Keratinocyte (primary cell): ENCODE results near the gene GCNT1. TPM values are rescaled to one million over a fixed set of nuclear protein-coding genes. Genes with fewer than 3 reads are reported as not detected.

ENCODE experiments used
- DNase-seq: peaks from one replicate; pipeline ENCODE4 v3.0.0-alpha.2; 2011; ENCODE audit warnings: low read depth, missing footprints, low spot score
- FAIRE-seq: peaks from 2 replicates; lab custom pipeline; 2011; peaks lifted over from hg19 to GRCh38; lab: Jason Lieb, UNC
- H2AFZ ChIP-seq: 2 replicates; pipeline ENCODE4 v1.6.0; 2012; ENCODE audit warnings: low read length, control low read depth, inconsistent platforms; ENCODE audit not compliant: control insufficient read depth
- H3K27ac ChIP-seq: 2 replicates; pipeline ENCODE4 v1.5.1; 2011; ENCODE audit warnings: low read length; ENCODE audit not compliant: control insufficient read depth, insufficient read depth
- H3K27me3 ChIP-seq: 3 replicates; pipeline ENCODE4 v1.6.0; 2011; ENCODE audit warnings: low read length; ENCODE audit not compliant: control insufficient read depth, insufficient read depth; ENCODE audit errors: extremely low read depth
- H3K36me3 ChIP-seq, 2 experiments: 2 replicates in 1 of 2; 3 replicates in 1 of 2; pipeline ENCODE4 v1.5.1; 2011; ENCODE audit warnings: low read length in 2 of 2, mild to moderate bottlenecking in 1 of 2; ENCODE audit not compliant: control insufficient read depth in 2 of 2, insufficient read depth in 2 of 2; ENCODE audit errors: extremely low read depth in 1 of 2
- H3K4me1 ChIP-seq: 3 replicates; pipeline ENCODE4 v1.5.1; 2011; ENCODE audit warnings: low read length; ENCODE audit not compliant: control insufficient read depth, insufficient read depth; ENCODE audit errors: extremely low read depth
- H3K4me2 ChIP-seq: 3 replicates; pipeline ENCODE4 v1.6.0; 2011; ENCODE audit warnings: low read depth, low read length; ENCODE audit not compliant: control insufficient read depth, insufficient read depth; ENCODE audit errors: extremely low read depth
- H3K4me3 ChIP-seq, 3 experiments: fragments of 200-600 bp in 1 of 3; sonication (generic) in 1 of 3; 2 replicates in 2 of 3; 3 replicates in 1 of 3; pipeline ENCODE4 v1.5.1; 2011 to 2016; ENCODE audit warnings: low read length in 3 of 3, mild to moderate bottlenecking in 3 of 3, control low read depth in 2 of 3, inconsistent platforms in 1 of 3, low read depth in 1 of 3, mixed read lengths in 1 of 3, mixed run types in 1 of 3, moderate library complexity in 1 of 3; ENCODE audit not compliant: control insufficient read depth in 2 of 3, insufficient read depth in 2 of 3; ENCODE audit errors: extremely low read depth in 1 of 3
- H3K79me2 ChIP-seq: 2 replicates; pipeline ENCODE4 v1.6.0; 2012; ENCODE audit warnings: low read length; ENCODE audit not compliant: control insufficient read depth, insufficient read depth
- H3K9ac ChIP-seq: 3 replicates; pipeline ENCODE4 v1.6.0; 2011; ENCODE audit warnings: low read length; ENCODE audit not compliant: control insufficient read depth, insufficient read depth; ENCODE audit errors: extremely low read depth
- H3K9me1 ChIP-seq: 3 replicates; pipeline ENCODE4 v1.6.0; 2011; ENCODE audit warnings: low read length; ENCODE audit not compliant: control insufficient read depth, insufficient read depth; ENCODE audit errors: extremely low read depth
- H3K9me3 ChIP-seq: 2 replicates; pipeline ENCODE4 v1.5.1; 2012; ENCODE audit warnings: low read depth, low read length; ENCODE audit not compliant: control insufficient read depth
- H4K20me1 ChIP-seq: 3 replicates; pipeline ENCODE4 v1.6.0; 2011; ENCODE audit warnings: low read length; ENCODE audit not compliant: control insufficient read depth, insufficient read depth; ENCODE audit errors: extremely low read depth
- EZH2 ChIP-seq: IDR thresholded peaks from one replicate; pipeline ENCODE4 v1.6.1; 2012; ENCODE audit warnings: inconsistent platforms, mild to moderate bottlenecking, low read length, moderate library complexity
- dilution Hi-C: fragments of 300-500 bp; cut with MboI; formaldehyde crosslinking; loops from one replicate; pipeline ENCODE4 v1.7.0; 2020; ENCODE audit warnings: low sequenced_read_pairs; ENCODE audit not compliant: extremely low pct_ligation_motif_present
- polyA plus RNA-seq, 5 experiments: library from polyadenylated mRNA; depleted of rRNA in 3 of 5; stranded (reverse) in 3 of 5; stranded (forward) in 1 of 5; unstranded in 1 of 5; fragments of >200 nt; gene quantifications; 1 replicate in 1 of 5; 2 replicates in 3 of 5; 3 replicates in 1 of 5; pipeline versions ENCODE4 v1.2.1 to v1.2.3, GENCODE V29; 2011 to 2012; ENCODE audit warnings: missing spikeins in 2 of 5, low read depth in 1 of 5, low replicate concordance in 1 of 5
- TF ChIP-seq, protein P1 (sequence below), 3 experiments: IDR thresholded peaks in 1 of 3; conservative IDR thresholded peaks in 1 of 3; optimal IDR thresholded peaks in 1 of 3; 2 replicates in 2 of 3; 3 replicates in 1 of 3; pipeline versions ENCODE3 to v1.5.1; 2011; ENCODE audit warnings: low read length in 3 of 3, mild to moderate bottlenecking in 3 of 3, moderate library complexity in 2 of 3, control low read depth in 1 of 3, inconsistent platforms in 1 of 3; ENCODE audit not compliant: insufficient read depth in 2 of 3; ENCODE audit errors: extremely low read depth in 1 of 3

GCNT1 gene
- polyA plus RNA-seq, 1 donor (not counting 4 experiments of a cell fraction or from before 2014, with no cell fraction given), result 7.5 TPM

DNA sequence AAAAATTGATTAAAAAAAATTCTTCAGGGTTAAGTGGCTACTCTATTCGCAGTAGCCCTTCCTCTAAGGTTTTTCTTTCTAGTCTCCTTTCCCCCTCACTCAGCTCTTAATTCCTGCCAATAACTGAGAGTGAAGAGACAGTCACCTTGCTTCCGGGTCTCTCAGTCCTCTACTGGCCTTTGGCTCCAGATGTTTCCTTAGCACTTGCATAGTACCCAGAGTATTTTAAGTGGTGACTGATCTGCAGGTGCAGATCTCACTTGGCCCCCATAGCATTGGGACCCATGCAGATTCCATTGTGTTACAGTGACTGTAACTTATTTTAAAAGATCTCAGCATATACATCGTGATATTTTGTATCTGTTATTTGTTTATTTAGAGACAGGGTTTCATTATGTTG, 66.2 kb downstream of the GCNT1 start:
- DNase-seq, result no peak
- Histone ChIP-seq H3K9me1 (no peaks in the 10 kb centered on the region), H3K4me3 (no peak overlapping the region), H3K27me3 (no peaks in the 10 kb centered on the region), H3K79me2 (no peaks in the 10 kb centered on the region), H2AFZ (no peak overlapping the region), H3K9me3 (no peaks in the 10 kb centered on the region), H3K27ac (no peak overlapping the region), H3K4me2 (no peak overlapping the region), H3K36me3 (no peaks in the 10 kb centered on the region), H4K20me1 (no peaks in the 10 kb centered on the region), H3K9ac (no peak overlapping the region), H3K4me1 (peaks cover 8% of the 10 kb centered on the region)
- dilution Hi-C loops, result no loop called here
- TF ChIP-seq EZH2, result no peak
- TF ChIP-seq, protein P1, sequence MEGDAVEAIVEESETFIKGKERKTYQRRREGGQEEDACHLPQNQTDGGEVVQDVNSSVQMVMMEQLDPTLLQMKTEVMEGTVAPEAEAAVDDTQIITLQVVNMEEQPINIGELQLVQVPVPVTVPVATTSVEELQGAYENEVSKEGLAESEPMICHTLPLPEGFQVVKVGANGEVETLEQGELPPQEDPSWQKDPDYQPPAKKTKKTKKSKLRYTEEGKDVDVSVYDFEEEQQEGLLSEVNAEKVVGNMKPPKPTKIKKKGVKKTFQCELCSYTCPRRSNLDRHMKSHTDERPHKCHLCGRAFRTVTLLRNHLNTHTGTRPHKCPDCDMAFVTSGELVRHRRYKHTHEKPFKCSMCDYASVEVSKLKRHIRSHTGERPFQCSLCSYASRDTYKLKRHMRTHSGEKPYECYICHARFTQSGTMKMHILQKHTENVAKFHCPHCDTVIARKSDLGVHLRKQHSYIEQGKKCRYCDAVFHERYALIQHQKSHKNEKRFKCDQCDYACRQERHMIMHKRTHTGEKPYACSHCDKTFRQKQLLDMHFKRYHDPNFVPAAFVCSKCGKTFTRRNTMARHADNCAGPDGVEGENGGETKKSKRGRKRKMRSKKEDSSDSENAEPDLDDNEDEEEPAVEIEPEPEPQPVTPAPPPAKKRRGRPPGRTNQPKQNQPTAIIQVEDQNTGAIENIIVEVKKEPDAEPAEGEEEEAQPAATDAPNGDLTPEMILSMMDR (optimal IDR thresholded peaks at IDR 0.05 in 1 of 3, IDR thresholded peaks at IDR 0.05 in 1 of 3, conservative IDR thresholded peaks at IDR 0.05 in 1 of 3; ENCODE audit: extremely low read depth in 1 of 3, insufficient read depth in 2 of 3, low read length in 3 of 3), result no peak
- FAIRE-seq, result no peak

DNA sequence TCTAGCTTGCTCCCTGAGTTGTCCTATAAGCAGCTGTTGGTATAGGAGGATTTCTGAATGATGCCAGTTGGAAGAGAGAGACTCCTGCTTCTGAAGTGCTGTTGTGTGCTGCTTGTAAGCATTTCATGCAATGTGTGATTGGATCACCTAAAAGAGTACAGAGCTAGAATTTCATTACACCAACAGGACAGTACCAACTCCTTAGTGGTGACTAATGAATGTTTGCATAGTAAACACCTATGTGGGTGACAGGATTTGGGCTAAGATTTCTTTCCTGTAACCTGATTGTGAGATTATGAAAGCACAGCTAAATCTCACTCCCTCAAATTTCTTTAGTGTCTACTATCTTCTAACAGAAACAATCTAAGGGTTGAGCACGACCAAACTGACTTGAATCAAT, 67.0 kb downstream of the GCNT1 start:
- Histone ChIP-seq H3K79me2 (no peaks in the 10 kb centered on the region), H4K20me1 (no peaks in the 10 kb centered on the region), H3K27ac (no peak overlapping the region), H3K9me3 (no peaks in the 10 kb centered on the region), H3K27me3 (no peaks in the 10 kb centered on the region), H3K9me1 (no peaks in the 10 kb centered on the region), H2AFZ (no peak overlapping the region), H3K4me2 (no peak overlapping the region), H3K4me1 (peaks cover 5% of the 10 kb centered on the region), H3K4me3 (no peak overlapping the region), H3K36me3 (no peaks in the 10 kb centered on the region), H3K9ac (no peak overlapping the region)
- dilution Hi-C loops, result no loop called here
- FAIRE-seq (no peak), DNase-seq (no peak)
- TF ChIP-seq EZH2, result no peak
- TF ChIP-seq, protein P1 (optimal IDR thresholded peaks at IDR 0.05 in 1 of 3, IDR thresholded peaks at IDR 0.05 in 1 of 3, conservative IDR thresholded peaks at IDR 0.05 in 1 of 3; ENCODE audit: extremely low read depth in 1 of 3, insufficient read depth in 2 of 3, low read length in 3 of 3), result no peak
